HFFc6 (cell line): ENCODE data around the gene ZNF195. TPM values are rescaled to one million over a fixed set of nuclear protein-coding genes. Genes with fewer than 3 reads are reported as not detected.
"Not testable (repeated sequence)": the region's sequence is repeated elsewhere in the genome, so short reads cannot be mapped to it uniquely, and the experiment has no call there.

Experiments
- DNase-seq: peaks from one replicate; pipeline ENCODE4 v3.0.0-alpha.2; 2018
- H3K27ac Mint-ChIP-seq: 2 replicates; pipeline ENCODE4 v1.8.0; 2020; ENCODE audit warnings: mild to moderate bottlenecking, mixed read lengths
- H3K27me3 Mint-ChIP-seq: 2 replicates; pipeline ENCODE4 v1.8.0; 2021; ENCODE audit warnings: mild to moderate bottlenecking, moderate library complexity, mixed read lengths; ENCODE audit not compliant: insufficient read depth
- H3K36me3 Mint-ChIP-seq: 2 replicates; pipeline ENCODE4 v1.8.0; 2021; ENCODE audit warnings: low read depth, mixed read lengths
- H3K4me1 Mint-ChIP-seq: 2 replicates; pipeline ENCODE4 v1.8.0; 2020; ENCODE audit warnings: low read depth, mixed read lengths
- H3K4me3 Mint-ChIP-seq: 2 replicates; pipeline ENCODE4 v1.8.0; 2020; ENCODE audit warnings: mild to moderate bottlenecking, moderate library complexity, mixed read lengths
- H3K9me3 Mint-ChIP-seq: 2 replicates; pipeline ENCODE4 v1.8.0; 2020; ENCODE audit warnings: mild to moderate bottlenecking, mixed read lengths
- total RNA-seq, 6 experiments: library from RNA; stranded (reverse); fragmentation: NEBNext Ultra II Directional; extraction: Animal tissue kit (Norgen Biotek cat#: 25700); gene quantifications; 2 replicates in 1 of 6; 3 replicates in 5 of 6; pipeline ENCODE4 v1.2.3, GENCODE V29; 2021
- TF ChIP-seq, protein P1 (sequence below): fragments of 200-600 bp; sonication (generic); IDR thresholded peaks from 2 replicates; pipeline ENCODE4 v1.5.0; 2021; ENCODE audit warnings: antibody characterized with exemption, mild to moderate bottlenecking

ZNF195 gene
- total RNA-seq, 6 experiments from 2014 or later, result 16.9 to 22.4 (median 18.4) TPM

DNA sequence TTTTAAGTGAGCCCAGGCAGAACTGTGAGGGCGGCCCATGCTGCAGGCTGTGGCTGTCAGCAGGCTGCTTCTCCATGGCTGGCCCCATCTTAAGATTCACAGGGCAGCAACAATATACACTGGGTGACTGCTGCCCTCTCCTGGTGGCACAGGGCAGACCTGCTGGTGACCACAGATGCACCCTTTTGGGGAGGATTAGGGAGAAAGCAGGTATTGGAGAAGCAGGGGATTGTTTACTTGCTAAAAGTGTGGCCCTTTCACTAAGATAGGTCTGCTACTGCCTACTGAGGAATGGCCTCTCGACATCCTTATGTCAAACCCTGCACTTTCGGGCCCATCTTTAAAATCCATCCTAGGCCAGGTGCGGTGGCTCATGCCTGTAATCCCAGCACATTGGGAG lies 38.1 kb upstream of the ZNF195 start:
- H3K4me1 Mint-ChIP-seq, result peaks cover 38% of the 10 kb centered on the region

DNA sequence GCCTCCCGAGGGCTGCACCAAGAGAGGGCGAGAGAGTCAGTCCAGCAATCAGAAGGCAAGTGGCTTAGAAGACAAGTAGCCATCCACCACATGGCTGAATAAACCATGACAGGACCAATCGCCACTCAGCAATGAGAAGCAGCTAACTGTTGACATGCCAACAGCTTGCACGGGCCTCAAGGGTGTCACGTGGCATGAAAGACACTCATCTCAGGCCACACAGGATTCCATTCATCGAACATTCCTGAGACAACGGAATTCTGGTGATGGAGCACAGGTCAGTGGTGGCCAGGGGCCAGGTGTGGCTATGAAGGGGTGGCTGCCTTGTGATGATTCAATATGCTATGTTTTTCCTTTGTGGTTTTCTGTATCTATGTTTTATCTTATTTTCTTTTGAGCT lies 36.4 kb upstream of the ZNF195 start:
- H3K4me3 Mint-ChIP-seq, H3K36me3 Mint-ChIP-seq, H3K9me3 Mint-ChIP-seq: not testable (repeated sequence)
- peak overlapping the region; percentile 64 for H3K27ac Mint-ChIP-seq
- peaks cover 21% of the 10 kb centered on the region for H3K4me1 Mint-ChIP-seq
- peak; percentile 90 for DNase-seq
- H3K27me3 Mint-ChIP-seq, result peaks cover 11% of the 10 kb centered on the region; the same call in 1 of the 2 replicates

More for the DNA sequence above, 38.1 kb upstream of the ZNF195 start:
- not testable (repeated sequence) for H3K9me3 Mint-ChIP-seq, H3K27me3 Mint-ChIP-seq, H3K36me3 Mint-ChIP-seq, H3K27ac Mint-ChIP-seq, H3K4me3 Mint-ChIP-seq
- TF ChIP-seq, protein P1, sequence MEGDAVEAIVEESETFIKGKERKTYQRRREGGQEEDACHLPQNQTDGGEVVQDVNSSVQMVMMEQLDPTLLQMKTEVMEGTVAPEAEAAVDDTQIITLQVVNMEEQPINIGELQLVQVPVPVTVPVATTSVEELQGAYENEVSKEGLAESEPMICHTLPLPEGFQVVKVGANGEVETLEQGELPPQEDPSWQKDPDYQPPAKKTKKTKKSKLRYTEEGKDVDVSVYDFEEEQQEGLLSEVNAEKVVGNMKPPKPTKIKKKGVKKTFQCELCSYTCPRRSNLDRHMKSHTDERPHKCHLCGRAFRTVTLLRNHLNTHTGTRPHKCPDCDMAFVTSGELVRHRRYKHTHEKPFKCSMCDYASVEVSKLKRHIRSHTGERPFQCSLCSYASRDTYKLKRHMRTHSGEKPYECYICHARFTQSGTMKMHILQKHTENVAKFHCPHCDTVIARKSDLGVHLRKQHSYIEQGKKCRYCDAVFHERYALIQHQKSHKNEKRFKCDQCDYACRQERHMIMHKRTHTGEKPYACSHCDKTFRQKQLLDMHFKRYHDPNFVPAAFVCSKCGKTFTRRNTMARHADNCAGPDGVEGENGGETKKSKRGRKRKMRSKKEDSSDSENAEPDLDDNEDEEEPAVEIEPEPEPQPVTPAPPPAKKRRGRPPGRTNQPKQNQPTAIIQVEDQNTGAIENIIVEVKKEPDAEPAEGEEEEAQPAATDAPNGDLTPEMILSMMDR, result peak; percentile 78
- DNase-seq, result peak; percentile 72

DNA sequence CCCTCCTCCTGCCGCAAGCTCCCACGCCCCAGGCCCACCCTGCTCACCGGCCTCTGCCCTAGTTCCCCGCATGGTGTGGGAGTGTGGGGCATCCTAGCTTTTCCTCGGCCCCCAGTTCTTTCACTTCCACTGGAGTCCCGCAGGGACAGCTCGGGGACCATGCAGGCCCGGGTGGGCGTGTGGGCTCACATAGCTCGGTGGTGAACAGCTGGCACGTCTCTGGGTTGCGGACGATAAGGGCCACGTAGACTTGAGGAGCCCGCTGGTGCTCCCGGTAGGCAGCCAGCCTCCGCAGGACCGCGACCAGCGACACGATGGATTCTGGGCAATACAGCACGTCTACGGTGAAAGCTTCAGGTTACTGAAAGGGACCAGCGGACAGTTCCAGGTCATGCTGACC lies 34.7 kb upstream of the ZNF195 start:
- not testable (repeated sequence) for DNase-seq, H3K9me3 Mint-ChIP-seq, H3K36me3 Mint-ChIP-seq, H3K27ac Mint-ChIP-seq, H3K4me3 Mint-ChIP-seq
- Mint-ChIP-seq H3K27me3 (peaks cover 11% of the 10 kb centered on the region), H3K4me1 (peaks cover 24% of the 10 kb centered on the region)

DNA sequence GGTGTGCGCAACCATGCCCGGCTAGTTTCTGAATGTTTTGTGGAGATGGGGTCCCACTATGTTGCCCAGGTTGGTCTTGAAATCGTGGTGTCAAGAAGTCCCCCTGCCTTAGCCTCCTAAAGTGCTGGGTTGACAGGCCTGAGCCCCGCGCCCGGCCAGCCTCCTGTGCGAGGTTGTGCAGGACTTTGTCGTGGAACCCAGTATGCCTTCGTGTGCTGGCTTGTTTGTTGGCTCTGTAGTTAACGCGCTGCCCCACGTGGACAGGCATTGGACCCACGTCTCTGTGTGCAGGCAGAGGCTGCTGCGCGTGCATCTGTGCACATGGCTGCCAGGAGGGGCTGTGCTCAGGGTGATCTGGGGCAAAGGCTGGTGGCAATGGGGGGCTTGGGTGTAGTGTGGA lies 33.9 kb upstream of the ZNF195 start:
- H3K27ac Mint-ChIP-seq, result no peak overlapping the region
- H3K27me3 Mint-ChIP-seq, result peaks cover 7% of the 10 kb centered on the region
- no peak for DNase-seq
- H3K4me1 Mint-ChIP-seq, result peaks cover 29% of the 10 kb centered on the region
- H3K9me3 Mint-ChIP-seq, result no peaks in the 10 kb centered on the region
- TF ChIP-seq, protein P1, result no peak
- H3K36me3 Mint-ChIP-seq, result no peaks in the 10 kb centered on the region
- no peak overlapping the region for H3K4me3 Mint-ChIP-seq

GRCh38 chr11:3408722-3409121 lies 29.8 kb upstream of the ZNF195 start:
- not testable (repeated sequence) for H3K9me3 Mint-ChIP-seq, H3K4me3 Mint-ChIP-seq, H3K27ac Mint-ChIP-seq, H3K4me1 Mint-ChIP-seq, H3K27me3 Mint-ChIP-seq, H3K36me3 Mint-ChIP-seq
- DNase-seq, result peak; percentile 22
- TF ChIP-seq, protein P1, result peak; percentile 84

GRCh38 chr11:3408058-3408605 lies 29.2 kb upstream of the ZNF195 start:
- not testable (repeated sequence) for H3K4me3 Mint-ChIP-seq, H3K27me3 Mint-ChIP-seq, DNase-seq, H3K27ac Mint-ChIP-seq, H3K4me1 Mint-ChIP-seq, H3K36me3 Mint-ChIP-seq, H3K9me3 Mint-ChIP-seq

DNA sequence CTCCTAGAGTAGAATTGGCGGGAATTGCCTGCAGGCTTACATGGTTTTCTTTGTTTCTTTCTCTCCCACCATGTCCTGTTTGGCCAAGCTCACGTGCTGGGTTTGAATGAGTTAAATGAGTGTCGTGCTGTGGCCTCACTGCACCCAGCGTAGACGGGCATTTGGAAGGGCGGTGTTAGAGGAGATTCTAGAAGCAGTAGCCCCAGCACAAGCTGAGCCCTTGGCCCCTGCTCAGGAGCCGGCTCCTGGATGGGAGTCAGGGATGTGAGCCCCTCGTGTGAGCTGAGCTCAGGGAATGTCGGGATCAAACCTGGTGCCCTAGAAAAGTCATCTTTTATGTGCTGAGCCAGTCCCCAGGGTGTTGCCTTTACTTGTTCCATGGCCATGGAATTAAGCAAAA lies 28.0 kb upstream of the ZNF195 start:
- not testable (repeated sequence) for H3K36me3 Mint-ChIP-seq, H3K27me3 Mint-ChIP-seq, H3K27ac Mint-ChIP-seq, H3K9me3 Mint-ChIP-seq, DNase-seq, H3K4me3 Mint-ChIP-seq, H3K4me1 Mint-ChIP-seq

DNA sequence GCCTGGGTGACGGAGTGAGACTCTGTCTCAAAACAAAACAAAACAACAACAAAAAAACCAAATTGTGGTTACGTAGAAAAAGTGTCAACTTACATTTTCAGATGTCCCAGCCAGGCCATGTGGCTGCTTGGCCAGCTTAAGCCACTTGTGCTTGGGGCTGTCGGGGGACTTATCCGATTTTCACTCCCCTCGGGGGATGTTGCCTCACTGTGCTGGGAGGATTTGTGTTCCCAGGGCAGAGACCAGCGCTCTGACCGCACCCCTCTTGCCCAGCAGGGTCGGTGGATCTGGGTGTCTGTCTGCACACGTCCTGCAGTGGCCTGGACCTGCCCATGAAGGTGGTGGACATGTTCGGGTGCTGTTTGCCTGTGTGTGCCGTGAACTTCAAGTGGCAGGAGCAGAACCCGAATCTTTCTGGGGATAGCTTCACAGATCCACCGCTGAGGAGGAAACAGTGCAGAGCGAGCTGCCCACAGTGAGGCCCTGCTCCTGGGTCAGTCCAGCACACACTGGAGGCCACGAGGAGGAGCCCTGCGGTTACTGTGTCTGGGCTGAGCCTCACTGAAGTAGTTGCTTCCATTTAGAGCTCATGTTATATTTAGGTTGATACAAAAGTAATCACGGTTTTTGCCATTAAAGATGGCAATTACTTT lies 27.4 kb upstream of the ZNF195 start:
- H3K27ac Mint-ChIP-seq, H3K36me3 Mint-ChIP-seq, H3K27me3 Mint-ChIP-seq, H3K4me3 Mint-ChIP-seq, H3K4me1 Mint-ChIP-seq, DNase-seq, H3K9me3 Mint-ChIP-seq: not testable (repeated sequence)

DNA sequence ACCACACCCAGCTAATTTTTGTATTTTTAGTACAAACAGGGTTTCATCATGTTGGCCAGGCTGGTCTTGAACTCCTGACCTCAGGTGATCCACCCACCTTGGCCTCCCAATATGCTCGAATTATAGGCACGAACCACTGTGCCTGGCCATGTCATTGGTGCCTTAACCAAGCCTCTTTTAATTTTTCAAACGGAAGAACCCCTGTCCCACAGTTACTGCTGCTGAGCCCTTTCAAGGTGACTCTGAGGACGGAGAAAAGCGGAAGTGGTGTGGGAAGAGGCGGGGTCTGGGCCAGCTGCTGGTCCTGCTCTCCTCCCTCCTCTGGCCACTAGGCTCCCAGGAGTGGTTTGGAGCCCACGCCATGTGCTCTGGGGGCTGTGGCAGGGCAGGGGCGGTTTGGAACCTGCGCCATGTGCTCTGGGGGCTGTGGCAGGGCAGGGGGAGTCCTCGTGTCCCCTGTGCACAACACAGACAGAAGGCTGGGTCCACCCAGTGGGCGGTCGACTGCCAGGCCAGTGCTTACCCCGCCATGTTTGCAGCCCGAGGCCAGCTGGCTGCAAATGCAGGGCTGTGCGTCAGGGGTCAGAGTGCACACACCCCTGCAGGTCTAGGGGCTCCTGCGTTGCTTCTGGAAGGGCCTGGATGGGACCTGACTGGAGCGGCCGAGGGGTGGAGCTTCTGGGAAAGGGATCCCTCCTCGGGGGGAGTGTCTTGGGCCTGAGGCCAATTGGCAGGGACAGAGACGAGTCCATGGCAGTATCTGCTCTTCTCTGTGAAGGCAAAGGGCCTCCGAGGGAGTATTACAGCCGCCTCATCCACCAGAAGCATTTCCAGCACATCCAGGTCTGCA lies 25.4 kb upstream of the ZNF195 start:
- H3K27me3 Mint-ChIP-seq, DNase-seq: not testable (repeated sequence)

DNA sequence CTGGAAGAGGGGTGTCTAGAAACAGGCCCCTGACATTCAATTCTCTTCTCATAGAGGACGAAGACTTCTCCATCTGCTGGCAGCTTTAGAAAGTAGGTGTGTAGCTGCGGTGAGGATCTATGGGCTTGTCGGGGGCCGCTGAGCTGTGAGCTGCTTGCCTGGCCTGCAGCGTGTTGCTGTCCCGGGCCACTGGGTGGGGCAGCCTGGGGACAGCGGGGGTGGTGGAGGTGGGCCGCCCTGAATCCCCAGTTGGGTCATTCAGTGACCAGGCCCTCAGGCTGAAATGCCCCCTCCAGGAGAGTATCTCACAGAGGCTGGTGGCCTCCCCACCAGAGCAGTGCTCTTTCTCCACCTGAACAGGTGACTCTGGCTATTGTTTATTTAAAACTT lies 23.9 kb upstream of the ZNF195 start:
- Mint-ChIP-seq H3K36me3 (peaks cover 12% of the 10 kb centered on the region), H3K9me3 (peaks cover 12% of the 10 kb centered on the region)
- H3K4me1 Mint-ChIP-seq, H3K27ac Mint-ChIP-seq, DNase-seq, H3K4me3 Mint-ChIP-seq, H3K27me3 Mint-ChIP-seq: not testable (repeated sequence)

More for the DNA sequence above, 25.4 kb upstream of the ZNF195 start:
- H3K9me3 Mint-ChIP-seq, result peaks cover 12% of the 10 kb centered on the region
- not testable (repeated sequence) for H3K27ac Mint-ChIP-seq, H3K4me1 Mint-ChIP-seq, H3K36me3 Mint-ChIP-seq, H3K4me3 Mint-ChIP-seq
